ENCODE data around the gene INSIG1.

The INSIG1 gene

DNA sequence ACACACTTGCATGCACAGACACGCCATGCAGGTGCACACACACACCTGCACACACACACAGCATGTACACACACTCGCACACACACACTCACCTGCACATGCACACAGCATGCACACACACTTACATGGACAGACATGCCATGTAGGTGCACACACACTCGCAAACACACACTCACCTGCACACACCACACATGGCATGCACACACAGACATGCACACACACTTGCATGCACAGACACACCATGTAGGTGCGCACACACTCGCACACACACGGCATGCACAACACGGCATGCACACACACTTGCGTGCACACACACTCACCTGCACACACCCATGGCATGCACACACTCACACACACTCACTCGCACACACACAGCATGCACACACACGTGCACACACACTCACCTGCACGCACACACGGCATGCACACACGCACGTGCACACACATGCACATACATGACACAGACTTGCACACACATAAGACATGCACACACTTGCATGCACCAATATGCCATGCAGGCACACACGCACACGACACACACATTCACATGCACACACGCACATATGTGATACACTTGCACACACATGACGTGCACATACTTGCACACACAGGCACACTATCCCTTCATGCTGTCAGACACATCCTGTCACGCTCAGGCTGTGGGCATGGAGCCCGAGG lies 56.8 kb downstream of the INSIG1 start:
- H4K20me1 ChIP-seq (ENCODE audit: insufficient read depth, low read length) = no peaks in the 10 kb centered on the region
- no peaks in the 10 kb centered on the region for H3K27me3 ChIP-seq (ENCODE audit: insufficient read depth, low read length, poor library complexity)
- H3K9ac ChIP-seq (ENCODE audit: low read depth, low read length) = no peak overlapping the region
- H3K4me1 ChIP-seq (ENCODE audit: insufficient read depth, low read length) = no peaks in the 10 kb centered on the region
- H3K4me2 ChIP-seq (ENCODE audit: insufficient read depth, low read length) = no peak overlapping the region
- no peak overlapping the region for H3K27ac ChIP-seq (ENCODE audit: low read length)
- ATAC-seq (ENCODE audit: insufficient read depth, low read depth) (no peak), DNase-seq (no peak)
- no peaks in the 10 kb centered on the region for H3K79me2 ChIP-seq (ENCODE audit: insufficient read depth, low read length)
- no peak overlapping the region for H3K4me3 ChIP-seq (ENCODE audit: low read depth in 1 of 2, low read length in 2 of 2)
- no peak overlapping the region for H2AFZ ChIP-seq (ENCODE audit: low read depth, low read length)
- TF ChIP-seq, protein P1, sequence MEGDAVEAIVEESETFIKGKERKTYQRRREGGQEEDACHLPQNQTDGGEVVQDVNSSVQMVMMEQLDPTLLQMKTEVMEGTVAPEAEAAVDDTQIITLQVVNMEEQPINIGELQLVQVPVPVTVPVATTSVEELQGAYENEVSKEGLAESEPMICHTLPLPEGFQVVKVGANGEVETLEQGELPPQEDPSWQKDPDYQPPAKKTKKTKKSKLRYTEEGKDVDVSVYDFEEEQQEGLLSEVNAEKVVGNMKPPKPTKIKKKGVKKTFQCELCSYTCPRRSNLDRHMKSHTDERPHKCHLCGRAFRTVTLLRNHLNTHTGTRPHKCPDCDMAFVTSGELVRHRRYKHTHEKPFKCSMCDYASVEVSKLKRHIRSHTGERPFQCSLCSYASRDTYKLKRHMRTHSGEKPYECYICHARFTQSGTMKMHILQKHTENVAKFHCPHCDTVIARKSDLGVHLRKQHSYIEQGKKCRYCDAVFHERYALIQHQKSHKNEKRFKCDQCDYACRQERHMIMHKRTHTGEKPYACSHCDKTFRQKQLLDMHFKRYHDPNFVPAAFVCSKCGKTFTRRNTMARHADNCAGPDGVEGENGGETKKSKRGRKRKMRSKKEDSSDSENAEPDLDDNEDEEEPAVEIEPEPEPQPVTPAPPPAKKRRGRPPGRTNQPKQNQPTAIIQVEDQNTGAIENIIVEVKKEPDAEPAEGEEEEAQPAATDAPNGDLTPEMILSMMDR (IDR thresholded peaks at IDR 0.05; ENCODE audit: borderline replicate concordance, extremely low read depth, low read length, poor library complexity, severe bottlenecking) = no peak
- TF ChIP-seq EZH2 (IDR thresholded peaks at IDR 0.05; ENCODE audit: borderline replicate concordance, low read depth, low read length, severe bottlenecking) = no peak
- H3K9me3 ChIP-seq (ENCODE audit: insufficient read depth, low read length, severe bottlenecking) = no peaks in the 10 kb centered on the region
- H3K36me3 ChIP-seq (ENCODE audit: insufficient read depth, low read length) = no peaks in the 10 kb centered on the region

DNA sequence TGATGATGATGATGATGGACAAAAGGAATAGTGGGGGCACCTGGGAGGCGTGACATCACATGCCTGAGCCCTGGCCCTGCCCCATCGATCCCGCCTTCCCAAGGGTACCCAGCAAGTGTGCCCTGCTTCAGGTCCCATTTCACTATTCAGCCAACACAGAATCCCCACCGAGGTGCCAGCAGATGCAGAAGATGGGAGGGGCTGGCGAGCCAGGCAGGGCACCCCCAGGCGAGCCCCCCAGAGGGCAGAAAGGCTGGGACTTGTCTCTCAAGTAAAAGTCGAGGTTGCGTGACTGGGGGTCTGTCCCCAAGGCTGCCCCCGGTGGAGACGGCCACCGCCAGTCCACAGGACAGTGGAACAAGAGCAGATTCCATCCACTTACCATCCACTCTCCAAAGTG lies 57.5 kb downstream of the INSIG1 start:
- H3K4me2 ChIP-seq (ENCODE audit: insufficient read depth, low read length) = no peak overlapping the region
- H2AFZ ChIP-seq (ENCODE audit: low read depth, low read length) = no peak overlapping the region
- H3K27me3 ChIP-seq (ENCODE audit: insufficient read depth, low read length, poor library complexity) = no peaks in the 10 kb centered on the region
- no peaks in the 10 kb centered on the region for H4K20me1 ChIP-seq (ENCODE audit: insufficient read depth, low read length)
- H3K27ac ChIP-seq (ENCODE audit: low read length) = no peak overlapping the region
- no peak for TF ChIP-seq EZH2 (IDR thresholded peaks at IDR 0.05; ENCODE audit: borderline replicate concordance, low read depth, low read length, severe bottlenecking)
- TF ChIP-seq, protein P1 (IDR thresholded peaks at IDR 0.05; ENCODE audit: borderline replicate concordance, extremely low read depth, low read length, poor library complexity, severe bottlenecking) = no peak
- no peak overlapping the region for H3K9ac ChIP-seq (ENCODE audit: low read depth, low read length)
- no peak overlapping the region for H3K4me3 ChIP-seq (ENCODE audit: low read depth in 1 of 2, low read length in 2 of 2)
- H3K79me2 ChIP-seq (ENCODE audit: insufficient read depth, low read length) = no peaks in the 10 kb centered on the region
- H3K9me3 ChIP-seq (ENCODE audit: insufficient read depth, low read length, severe bottlenecking) = no peaks in the 10 kb centered on the region
- H3K4me1 ChIP-seq (ENCODE audit: insufficient read depth, low read length) = 0 out of 2 replicates have a peak, but pooled peaks cover under 1% of the 10 kb centered on the region
- no peaks in the 10 kb centered on the region for H3K36me3 ChIP-seq (ENCODE audit: insufficient read depth, low read length)
- no peak for ATAC-seq (ENCODE audit: insufficient read depth, low read depth)
- DNase-seq = no peak

DNA sequence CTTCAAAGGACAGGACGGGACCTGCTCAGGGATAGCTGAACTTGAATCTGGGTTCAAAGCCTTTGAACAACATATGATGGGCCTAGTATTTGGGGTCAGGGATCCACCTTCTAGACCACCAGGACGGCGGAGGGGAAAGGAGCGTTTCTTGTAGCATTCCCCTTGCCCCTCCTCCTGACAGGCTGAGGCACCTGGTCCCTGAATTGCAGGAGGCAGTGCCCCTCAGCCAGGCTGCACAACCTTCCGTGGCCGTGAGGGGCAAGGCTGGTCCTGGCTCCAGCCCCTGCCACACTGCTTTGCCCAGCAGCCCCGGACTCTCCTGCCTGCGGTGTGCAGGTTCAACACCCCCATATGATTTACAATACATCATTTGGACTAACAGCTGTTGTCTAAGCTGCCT lies 58.1 kb downstream of the INSIG1 start:
- Histone ChIP-seq H3K4me2 (ENCODE audit: insufficient read depth, low read length) (no peak overlapping the region), H3K27me3 (ENCODE audit: insufficient read depth, low read length, poor library complexity) (no peaks in the 10 kb centered on the region)

More for the DNA sequence above, 58.1 kb downstream of the INSIG1 start:
- Histone ChIP-seq H3K4me1 (ENCODE audit: insufficient read depth, low read length) (0 out of 2 replicates have a peak, but pooled peaks cover 6% of the 10 kb centered on the region), H4K20me1 (ENCODE audit: insufficient read depth, low read length) (no peaks in the 10 kb centered on the region), H2AFZ (ENCODE audit: low read depth, low read length) (no peak overlapping the region), H3K4me3 (ENCODE audit: low read depth in 1 of 2, low read length in 2 of 2) (no peak overlapping the region), H3K27ac (ENCODE audit: low read length) (no peak overlapping the region), H3K36me3 (ENCODE audit: insufficient read depth, low read length) (no peaks in the 10 kb centered on the region), H3K9ac (ENCODE audit: low read depth, low read length) (no peak overlapping the region), H3K9me3 (ENCODE audit: insufficient read depth, low read length, severe bottlenecking) (no peaks in the 10 kb centered on the region), H3K79me2 (ENCODE audit: insufficient read depth, low read length) (no peaks in the 10 kb centered on the region)
- TF ChIP-seq, protein P1 (IDR thresholded peaks at IDR 0.05; ENCODE audit: borderline replicate concordance, extremely low read depth, low read length, poor library complexity, severe bottlenecking) = no peak
- no peak for TF ChIP-seq EZH2 (IDR thresholded peaks at IDR 0.05; ENCODE audit: borderline replicate concordance, low read depth, low read length, severe bottlenecking)
- no peak; the same call in 2 of the 3 replicates for ATAC-seq (ENCODE audit: insufficient read depth, low read depth)
- DNase-seq = no peak

Data from DND-41 (cell line).